GM19193 (cell line): Measurements from ENCODE around the gene MRPL46.

ENCODE experiments used
- POLR2A ChIP-seq: IDR thresholded peaks from 4 replicates; pipeline ENCODE4 v1.6.1; 2011; ENCODE audit not compliant: insufficient read depth, insufficient read length; ENCODE audit errors: extremely low read depth

The MRPL46 gene

GRCh38 chr15:88467073-88467934 is at the start of gene MRPL46, which contains the start of gene MRPS11:
TSS of gene MRPL46 (minus strand) at chr15:88467388. CDS start at chr15:88467377, 11 bp downstream.
TSS of gene MRPS11 (plus strand) at chr15:88467708. CDS start at chr15:88467718, 10 bp downstream.
- peak; percentile 83 for TF ChIP-seq POLR2A

- no peak for TF ChIP-seq POLR2A
Observed at GRCh38 chr15:88513195-88513594, 46.0 kb upstream of the MRPL46 start.

DNA sequence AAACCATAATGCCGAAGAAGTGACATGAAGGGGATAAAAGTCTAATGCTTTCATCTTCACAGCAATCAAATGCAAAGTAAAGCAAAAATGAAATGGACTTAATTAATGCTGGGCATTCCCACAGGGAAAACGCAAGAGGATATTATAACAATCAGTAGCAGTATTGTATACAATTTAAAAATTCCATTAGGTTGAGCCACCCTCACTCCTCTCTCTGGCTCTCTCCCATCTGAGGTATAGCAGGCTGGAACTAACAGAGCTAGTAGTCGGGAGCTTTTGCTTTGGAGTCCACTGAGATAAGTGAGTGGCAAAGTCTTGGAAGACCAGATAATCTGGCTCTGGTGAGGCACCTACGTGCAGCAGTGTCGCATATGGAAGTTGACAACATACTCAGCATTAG is 45.4 kb upstream of the MRPL46 start:
- no peak for TF ChIP-seq POLR2A

DNA sequence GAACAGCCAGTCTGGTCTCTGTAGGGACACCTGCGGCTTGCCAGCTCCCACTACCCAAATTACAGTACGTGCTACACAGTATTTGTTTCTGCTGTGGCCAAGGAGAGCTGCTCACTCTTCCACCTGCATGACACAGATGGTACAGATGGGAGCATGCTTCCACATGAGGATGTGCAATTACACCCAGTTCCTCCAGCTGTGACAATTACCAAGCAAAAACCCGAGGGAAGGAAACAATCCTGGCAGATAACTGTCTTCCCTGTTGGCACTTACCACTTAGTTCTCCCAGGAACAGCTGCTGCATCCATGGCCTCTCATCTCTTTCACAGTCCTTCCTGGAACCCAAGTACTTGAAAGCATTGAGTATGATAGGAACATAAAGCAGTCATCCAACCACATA is 44.9 kb upstream of the MRPL46 start:
- no peak for TF ChIP-seq POLR2A

DNA sequence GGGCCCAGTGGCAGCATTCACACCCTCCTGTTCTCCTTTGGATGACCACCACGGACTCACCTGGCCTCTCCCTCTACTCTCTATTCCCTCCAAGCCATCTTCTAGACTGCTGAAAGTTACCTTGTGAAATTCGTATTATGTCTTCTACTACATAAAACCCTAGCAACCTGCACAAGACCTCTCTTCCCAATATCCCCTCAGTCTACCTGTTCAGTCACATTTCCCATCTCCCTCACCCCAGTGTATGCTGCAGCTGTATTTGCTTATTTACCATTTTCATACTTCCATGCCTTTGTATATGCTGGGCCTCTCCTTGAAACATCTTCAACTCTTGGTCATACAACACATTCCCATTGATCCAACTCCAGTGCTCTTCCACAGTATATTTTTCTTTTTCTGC is 44.0 kb upstream of the MRPL46 start:
- no peak for TF ChIP-seq POLR2A

DNA sequence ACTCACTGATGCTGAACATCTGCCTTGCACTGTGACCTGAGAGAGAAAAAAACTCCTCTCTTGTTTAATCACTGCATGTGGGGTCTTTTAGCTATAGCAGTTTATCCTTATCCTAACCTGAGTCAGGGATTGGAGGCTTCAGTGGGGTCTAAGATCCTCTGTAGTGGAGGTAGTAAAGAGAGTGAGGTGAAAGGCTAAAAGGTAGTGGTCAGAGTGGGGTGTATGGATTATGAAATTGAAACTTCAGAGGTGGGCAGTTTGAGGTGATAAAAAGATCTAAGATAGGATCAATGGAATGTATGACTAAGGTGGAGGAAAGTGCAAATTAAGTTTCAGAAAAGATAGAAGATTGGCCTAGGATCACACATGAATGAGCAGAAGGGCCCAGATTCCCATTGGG is 42.8 kb upstream of the MRPL46 start:
- no peak for TF ChIP-seq POLR2A

GRCh38 chr15:88509321-88509720 is 42.1 kb upstream of the MRPL46 start:
- no peak for TF ChIP-seq POLR2A

DNA sequence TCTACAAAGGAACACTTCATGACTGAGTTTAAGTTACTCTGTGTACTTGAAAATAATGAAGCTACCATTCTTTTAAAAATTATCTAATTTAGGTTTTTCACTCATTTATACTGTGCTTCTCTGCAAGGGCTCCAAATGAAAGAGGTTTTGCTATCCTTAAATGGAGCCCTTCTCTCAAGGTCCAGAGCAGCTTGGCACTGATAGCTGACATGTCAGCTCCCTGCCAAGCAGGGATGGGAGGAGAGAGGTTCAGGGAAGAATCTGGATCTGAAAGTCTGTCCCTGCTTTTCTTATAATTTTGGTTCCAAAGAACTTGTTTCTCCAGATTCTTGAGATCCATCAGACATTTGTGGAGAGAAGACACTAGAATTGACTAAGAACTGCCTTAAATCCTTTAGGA is 39.4 kb upstream of the MRPL46 start:
- no peak for TF ChIP-seq POLR2A

DNA sequence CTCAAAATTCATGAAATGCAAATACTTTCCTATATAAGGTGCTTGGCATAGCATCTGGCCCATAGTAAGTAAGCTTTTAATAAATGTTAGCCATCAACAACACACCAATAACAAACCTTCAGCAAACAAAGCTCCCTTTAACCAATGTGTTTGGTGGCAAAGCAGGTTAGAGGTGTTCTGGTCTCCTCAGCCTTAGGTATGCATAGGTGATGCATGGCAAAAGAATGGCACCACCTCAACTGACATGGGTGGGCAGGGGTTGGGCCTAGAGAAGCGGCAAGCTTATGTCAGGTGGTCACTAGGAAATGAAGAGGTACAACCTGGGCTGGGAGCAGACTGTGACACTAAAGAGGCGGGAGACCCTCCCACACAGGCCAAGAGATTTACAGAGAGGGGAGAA is 38.5 kb upstream of the MRPL46 start:
- no peak for TF ChIP-seq POLR2A

DNA sequence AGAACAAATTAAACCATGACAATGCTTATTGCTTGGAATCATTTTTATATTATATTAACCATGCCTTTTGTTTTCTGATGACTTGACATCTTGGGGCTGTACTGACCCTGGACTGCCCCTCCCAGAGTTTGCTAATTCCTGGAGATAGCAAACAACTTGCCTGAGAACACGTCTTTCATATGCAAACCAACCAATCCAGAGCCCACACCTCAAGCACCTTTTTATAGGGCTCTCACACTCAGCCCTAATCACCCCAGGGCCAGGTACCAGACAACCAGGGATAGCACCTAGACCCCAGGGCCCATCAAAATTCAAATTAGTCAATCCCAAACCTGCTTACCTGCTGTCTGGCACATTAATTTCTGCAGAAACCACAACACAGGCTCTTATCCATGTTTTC is 37.3 kb upstream of the MRPL46 start:
- no peak for TF ChIP-seq POLR2A

DNA sequence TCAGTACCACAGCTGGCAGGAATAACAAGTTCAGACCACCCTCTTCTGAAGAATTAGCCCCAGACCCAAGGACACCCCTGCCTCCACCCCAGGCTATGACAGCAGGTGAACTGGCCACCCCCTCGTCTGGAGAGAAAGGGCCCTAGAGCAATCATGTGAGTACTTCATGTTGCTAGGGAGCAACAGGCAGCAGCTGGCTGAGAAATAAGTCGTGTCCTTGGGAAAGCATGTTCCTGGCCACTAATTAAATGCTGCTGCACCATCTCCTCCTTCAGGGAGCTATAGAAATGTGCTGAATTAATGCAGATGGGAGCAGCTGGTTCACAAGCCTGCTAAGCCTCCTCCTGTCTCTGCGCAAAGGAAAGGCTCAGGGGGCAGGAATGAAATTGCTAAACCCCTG is 31.8 kb upstream of the MRPL46 start:
- no peak for TF ChIP-seq POLR2A

GRCh38 chr15:88497109-88497765 is 30.0 kb upstream of the MRPL46 start:
- no peak for TF ChIP-seq POLR2A

- TF ChIP-seq POLR2A: no peak
Observed at GRCh38 chr15:88493844-88494243, 26.7 kb upstream of the MRPL46 start.

DNA sequence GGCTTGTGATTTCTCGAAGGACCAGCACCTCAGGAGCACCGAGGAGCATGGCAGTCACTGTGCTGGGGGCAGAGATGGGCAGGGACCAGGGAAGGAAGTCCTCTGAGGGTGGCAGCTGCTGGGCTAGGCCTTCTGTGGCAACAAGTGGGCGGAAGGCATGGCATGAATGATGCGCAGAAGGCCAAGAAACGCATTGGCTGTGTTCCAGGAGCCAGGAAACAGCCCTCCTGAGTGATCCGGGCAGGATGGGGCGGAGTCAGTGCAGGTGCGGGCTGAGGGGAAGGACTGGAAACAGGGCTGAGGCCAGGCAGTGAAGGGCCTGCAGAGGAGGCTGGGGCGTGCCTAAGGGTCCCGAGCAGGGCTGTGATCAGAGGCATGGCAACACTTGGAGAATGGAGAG is 24.0 kb upstream of the MRPL46 start:
- TF ChIP-seq POLR2A: no peak

- no peak for TF ChIP-seq POLR2A
Observed at GRCh38 chr15:88490036-88490435, 22.8 kb upstream of the MRPL46 start.

DNA sequence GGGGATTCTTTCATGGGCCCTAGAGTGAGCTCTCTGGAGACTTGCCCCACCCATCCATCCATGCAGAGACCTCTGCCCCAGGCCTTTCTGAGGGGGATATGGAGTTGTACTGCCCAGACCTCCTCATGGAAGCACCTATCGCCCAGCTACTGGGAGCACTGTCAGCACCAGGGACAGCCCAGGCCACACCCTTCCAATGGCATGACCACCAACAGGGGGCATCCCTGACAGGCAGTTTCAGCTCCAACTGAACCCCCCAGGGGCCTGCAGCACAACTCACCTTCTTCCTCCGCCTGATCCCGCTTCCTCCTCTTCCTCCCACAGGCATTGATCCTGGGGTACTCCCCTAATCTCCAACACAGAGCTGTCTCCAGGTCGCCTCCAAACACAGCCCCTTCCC is 22.1 kb upstream of the MRPL46 start:
- TF ChIP-seq POLR2A: no peak
